OCI-LY7 (cell line): ENCODE measurements around the gene HOXD4. TPM values are rescaled to one million over a fixed set of nuclear protein-coding genes. Genes with fewer than 3 reads are reported as not detected.

Experiments
- BruUV-seq: library from RNA; stranded (reverse); fragments of 400-500 nt; replicated peaks from 2 replicates; lab custom pipeline; 2021; lab: Mats Ljungman, UMichigan
- CTCF ChIA-PET: fragments of 300-600 bp; sonication (Branson Sonifier 250); formaldehyde crosslinking; loops from one replicate; lab custom pipeline; 2022; ENCODE audit warnings: antibody characterized with exemption; ENCODE audit not compliant: unreplicated experiment; lab: Charles Lee
- POLR2A ChIA-PET: fragments of 300-600 bp; sonication (Branson Sonifier 250); formaldehyde crosslinking; loops from one replicate; lab custom pipeline; 2022; ENCODE audit warnings: antibody characterized with exemption; lab: Charles Lee
- DNase-seq: peaks from one replicate; pipeline ENCODE4 v3.0.0-alpha.2; 2015; ENCODE audit warnings: low spot score
- H2AFZ ChIP-seq: fragments of 200-600 bp; sonication (generic), shearing (Covaris generic); 2 replicates; pipeline ENCODE4 v1.6.1; 2014; ENCODE audit warnings: mild to moderate bottlenecking, antibody characterized with exemption, low read length, moderate library complexity
- H3K27ac ChIP-seq: fragments of 200-600 bp; sonication (generic); 2 replicates; pipeline ENCODE4 v1.5.1; 2014; ENCODE audit warnings: mixed run types, low read depth, mild to moderate bottlenecking, moderate library complexity, low read length, inconsistent platforms; ENCODE audit not compliant: poor library complexity, severe bottlenecking
- H3K36me3 ChIP-seq: fragments of 200-600 bp; sonication (generic); 2 replicates; pipeline ENCODE4 v1.6.1; 2014; ENCODE audit warnings: mild to moderate bottlenecking, antibody characterized with exemption, low read length, moderate library complexity, mixed read lengths; ENCODE audit not compliant: insufficient read depth
- H3K4me1 ChIP-seq: fragments of 200-600 bp; sonication (generic); 2 replicates; pipeline ENCODE4 v1.5.1; 2014; ENCODE audit warnings: mild to moderate bottlenecking, low read length; ENCODE audit not compliant: insufficient read depth, poor library complexity, severe bottlenecking
- H3K4me2 ChIP-seq: fragments of 200-600 bp; sonication (generic); 2 replicates; pipeline ENCODE4 v1.6.1; 2014; ENCODE audit warnings: mild to moderate bottlenecking, low read length
- H3K4me3 ChIP-seq: fragments of 200-600 bp; sonication (generic); 2 replicates; pipeline ENCODE4 v1.5.1; 2014; ENCODE audit warnings: mild to moderate bottlenecking, low read depth, low read length; ENCODE audit not compliant: poor library complexity, severe bottlenecking
- H3K79me2 ChIP-seq: fragments of 200-600 bp; sonication (generic); 2 replicates; pipeline ENCODE4 v1.6.1; 2016; ENCODE audit warnings: low read depth, mild to moderate bottlenecking, low read length, moderate library complexity, mixed read lengths; ENCODE audit not compliant: insufficient read depth
- H3K9me2 ChIP-seq: fragments of 200-600 bp; sonication (generic); 2 replicates; pipeline ENCODE4 v1.6.1; 2016; ENCODE audit warnings: mild to moderate bottlenecking, low read length, mixed read lengths; ENCODE audit not compliant: insufficient read depth
- H3K9me3 ChIP-seq: fragments of 200-600 bp; sonication (generic); 2 replicates; pipeline ENCODE4 v1.6.1; 2014; ENCODE audit warnings: mild to moderate bottlenecking, mixed run types, low read length, mixed read lengths
- H4K20me1 ChIP-seq: fragments of 200-600 bp; sonication (generic); 2 replicates; pipeline ENCODE4 v1.6.1; 2014; ENCODE audit warnings: mild to moderate bottlenecking, antibody characterized with exemption, low read length, moderate library complexity, mixed read lengths; ENCODE audit not compliant: insufficient read depth
- EZH2phosphoT487 ChIP-seq: fragments of 200-600 bp; sonication (generic); IDR thresholded peaks from 2 replicates; pipeline ENCODE4 v1.6.1; 2018; ENCODE audit warnings: low read depth, borderline replicate concordance, mild to moderate bottlenecking, mixed run types, antibody characterized with exemption, low read length, moderate library complexity, mixed read lengths
- intact Hi-C: fragments of 100-400 bp; cut with micrococcal nuclease; formaldehyde crosslinking; loops from one replicate; pipeline ENCODE4 v1.10.0; 2022; ENCODE audit not compliant: unreplicated experiment
- total RNA-seq, 2 experiments: library from RNA; depleted of rRNA in 1 of 2; stranded (reverse); fragments of >200 nt in 1 of 2; shearing (Covaris generic) in 1 of 2; gene quantifications; 2 replicates each; pipeline ENCODE4 v1.2.3, GENCODE V29; 2014 to 2022
- TF ChIP-seq, protein P1 (sequence below): fragments of 200-600 bp; sonication (generic); conservative IDR thresholded peaks from 2 replicates; pipeline ENCODE4 v1.5.1; 2014; ENCODE audit warnings: mild to moderate bottlenecking, antibody characterized with exemption, low read length, moderate library complexity, mixed read lengths

The HOXD4 gene
- total RNA-seq, 2 experiments from 2014 or later, result not detected

GRCh38 chr2:176156807-176157498 lies 5.6 kb downstream of the HOXD4 start, which contains the start of gene HOXD3:
Gene HOXD3 (plus strand): TSS chr2:176157307. CDS start chr2:176169115, 11,808 bp downstream.
- Histone ChIP-seq H3K9me3 (no peaks in the 10 kb centered on the region), H3K4me3 (no peak within 1 kb of the TSS), H3K79me2 (no peaks in the 10 kb centered on the region), H3K27ac (no peak within 1 kb of the TSS), H3K4me2 (no peak within 1 kb of the TSS), H2AFZ (no peak within 1 kb of the TSS), H4K20me1 (no peaks in the 10 kb centered on the region), H3K4me1 (no peaks in the 10 kb centered on the region), H3K36me3 (no peaks in the 10 kb centered on the region), H3K9me2 (no peaks in the 10 kb centered on the region)
- no peak for DNase-seq
- ChIA-PET CTCF (no interaction called here), POLR2A (no interaction called here)
- BruUV-seq, result no TSS peak
- TF ChIP-seq, protein P1, sequence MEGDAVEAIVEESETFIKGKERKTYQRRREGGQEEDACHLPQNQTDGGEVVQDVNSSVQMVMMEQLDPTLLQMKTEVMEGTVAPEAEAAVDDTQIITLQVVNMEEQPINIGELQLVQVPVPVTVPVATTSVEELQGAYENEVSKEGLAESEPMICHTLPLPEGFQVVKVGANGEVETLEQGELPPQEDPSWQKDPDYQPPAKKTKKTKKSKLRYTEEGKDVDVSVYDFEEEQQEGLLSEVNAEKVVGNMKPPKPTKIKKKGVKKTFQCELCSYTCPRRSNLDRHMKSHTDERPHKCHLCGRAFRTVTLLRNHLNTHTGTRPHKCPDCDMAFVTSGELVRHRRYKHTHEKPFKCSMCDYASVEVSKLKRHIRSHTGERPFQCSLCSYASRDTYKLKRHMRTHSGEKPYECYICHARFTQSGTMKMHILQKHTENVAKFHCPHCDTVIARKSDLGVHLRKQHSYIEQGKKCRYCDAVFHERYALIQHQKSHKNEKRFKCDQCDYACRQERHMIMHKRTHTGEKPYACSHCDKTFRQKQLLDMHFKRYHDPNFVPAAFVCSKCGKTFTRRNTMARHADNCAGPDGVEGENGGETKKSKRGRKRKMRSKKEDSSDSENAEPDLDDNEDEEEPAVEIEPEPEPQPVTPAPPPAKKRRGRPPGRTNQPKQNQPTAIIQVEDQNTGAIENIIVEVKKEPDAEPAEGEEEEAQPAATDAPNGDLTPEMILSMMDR, result no peak
- no peak for TF ChIP-seq EZH2phosphoT487
- intact Hi-C loops, result no loop called here

- no peaks in the 10 kb centered on the region for H3K4me1 ChIP-seq
- ChIA-PET CTCF (no interaction called here), POLR2A (no interaction called here)
- no peak for DNase-seq
- H3K9me3 ChIP-seq, result no peaks in the 10 kb centered on the region
- BruUV-seq, result no TSS peak
- intact Hi-C loops, result no loop called here
- H2AFZ ChIP-seq, result no peak overlapping the region
- H3K4me2 ChIP-seq, result no peak overlapping the region
- no peaks in the 10 kb centered on the region for H3K9me2 ChIP-seq
- no peaks in the 10 kb centered on the region for H3K36me3 ChIP-seq
- no peak overlapping the region for H3K4me3 ChIP-seq
- H3K79me2 ChIP-seq, result no peaks in the 10 kb centered on the region
- no peak overlapping the region for H3K27ac ChIP-seq
- H4K20me1 ChIP-seq, result no peaks in the 10 kb centered on the region
- TF ChIP-seq, protein P1, result no peak
- TF ChIP-seq EZH2phosphoT487, result no peak
These were observed 6.3 kb downstream of the HOXD4 start for GRCh38 chr2:176157499-176158185.

DNA sequence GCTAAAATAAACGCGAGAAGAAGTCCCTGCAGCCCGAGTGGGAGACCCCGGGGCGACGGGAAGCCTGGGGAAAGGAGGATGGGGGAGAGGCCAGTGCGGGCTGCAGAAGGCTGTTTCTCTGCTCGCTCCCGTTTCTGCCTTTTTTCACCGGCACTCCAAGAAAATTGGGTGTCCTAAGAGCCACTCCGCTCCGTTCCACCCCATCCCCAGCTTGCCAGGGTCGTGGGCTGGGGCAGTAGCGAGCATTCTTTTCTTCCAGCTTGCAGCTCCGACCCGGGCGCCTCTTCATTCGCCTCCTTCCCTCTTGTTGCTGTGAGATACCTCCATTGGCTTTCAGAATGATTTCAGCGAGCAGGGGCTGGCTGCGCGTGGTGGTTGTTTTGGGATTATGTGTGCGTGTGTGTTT lies 6.8 kb downstream of the HOXD4 start:
- Histone ChIP-seq H3K4me1 (no peaks in the 10 kb centered on the region), H3K79me2 (no peaks in the 10 kb centered on the region), H3K27ac (no peak overlapping the region), H3K9me2 (no peaks in the 10 kb centered on the region), H3K4me3 (no peak overlapping the region), H2AFZ (no peak overlapping the region), H3K36me3 (no peaks in the 10 kb centered on the region), H3K9me3 (no peaks in the 10 kb centered on the region), H3K4me2 (no peak overlapping the region), H4K20me1 (no peaks in the 10 kb centered on the region)
- POLR2A ChIA-PET, result no interaction called here
- BruUV-seq, result no TSS peak
- DNase-seq, result no peak
- CTCF ChIA-PET, result no interaction called here
- intact Hi-C loops, result no loop called here
- TF ChIP-seq EZH2phosphoT487, result no peak
- TF ChIP-seq, protein P1, result no peak
